ENCODE measurements around the gene SMYD5. TPM values are rescaled to one million over a fixed set of nuclear protein-coding genes. Genes with fewer than 3 reads are reported as not detected.
A peak's percentile ranks its signal among the peaks of the same experiment; 100 is the strongest.

SMYD5 gene
- total RNA-seq, 1 donor from 2014 or later: 12.8 TPM

- H3K4me1 ChIP-seq (ENCODE audit: insufficient read depth, low read length): peaks cover 3% of the 10 kb centered on the region
- H3K9me3 ChIP-seq (ENCODE audit: insufficient read depth, low read depth, low read length): no peaks in the 10 kb centered on the region
- no peaks in the 10 kb centered on the region for H4K20me1 ChIP-seq (ENCODE audit: insufficient read depth, low read length)
- H3K9me3 Mint-ChIP-seq (ENCODE audit: unreplicated experiment): peaks cover 3% of the 10 kb centered on the region
- H3K27me3 ChIP-seq (ENCODE audit: insufficient read depth, low read length): peaks cover 5% of the 10 kb centered on the region
- DNase-seq (ENCODE audit: low read depth) (peak; percentile 67), FAIRE-seq (no peak)
- H3K9ac ChIP-seq (ENCODE audit: low read length): no peak overlapping the region
- no peak overlapping the region for H3K27ac Mint-ChIP-seq (ENCODE audit: unreplicated experiment)
- no peak overlapping the region for H2AFZ ChIP-seq (ENCODE audit: low read depth, low read length)
- TF ChIP-seq EZH2 (IDR thresholded peaks at IDR 0.05; ENCODE audit: insufficient read depth, low read length): no peak
- TF ChIP-seq CTCF (IDR thresholded peaks at IDR 0.05; ENCODE audit: insufficient read depth, low read depth, low read length): peak; percentile 91
- peak overlapping the region; percentile 24 for H3K4me2 ChIP-seq (ENCODE audit: low read length)
- H3K79me2 ChIP-seq (ENCODE audit: insufficient read depth, low read length): peaks cover 28% of the 10 kb centered on the region
- H3K4me1 Mint-ChIP-seq (ENCODE audit: low read depth, unreplicated experiment): peaks cover 8% of the 10 kb centered on the region
- no peaks in the 10 kb centered on the region for H3K36me3 Mint-ChIP-seq (ENCODE audit: low read depth, unreplicated experiment)
- H3K4me3 Mint-ChIP-seq (ENCODE audit: unreplicated experiment): peak overlapping the region; percentile 61
- H3K27me3 Mint-ChIP-seq (ENCODE audit: low read depth, unreplicated experiment): peaks cover 18% of the 10 kb centered on the region
- no peak overlapping the region for H3K4me3 ChIP-seq (ENCODE audit: insufficient read depth, low read depth, low read length)
- no peaks in the 10 kb centered on the region for H3K36me3 ChIP-seq (ENCODE audit: insufficient read depth, low read length)
- no peak overlapping the region for H3K27ac ChIP-seq (ENCODE audit: low read depth, low read length)
Observed at GRCh38 chr2:73212448-73213176, 1.4 kb upstream of the SMYD5 start.

DNA sequence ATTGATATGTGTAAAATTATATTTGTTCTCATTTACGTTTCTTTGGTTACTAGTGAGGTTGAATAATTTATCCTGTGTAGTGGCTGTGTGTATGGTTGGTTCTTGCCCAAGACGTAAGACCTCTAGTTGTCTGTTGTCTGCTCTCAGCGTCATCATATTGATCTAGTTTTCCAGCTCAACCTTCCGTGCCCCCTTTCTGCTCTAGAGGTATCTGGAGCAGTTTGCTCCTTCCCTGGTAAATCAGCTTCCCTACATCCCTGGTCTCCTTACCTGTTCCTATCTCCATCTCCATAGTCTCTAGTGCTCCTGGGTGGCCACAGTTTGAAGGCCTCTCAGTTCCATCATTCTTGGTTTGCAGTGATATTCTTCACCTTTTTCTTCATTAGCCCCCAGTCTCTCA lies 1.2 kb downstream of the SMYD5 start:
- Histone ChIP-seq H3K9ac (ENCODE audit: low read length) (peak overlapping the region; percentile 89), H3K27ac (ENCODE audit: low read depth, low read length) (no peak overlapping the region), H4K20me1 (ENCODE audit: insufficient read depth, low read length) (peaks cover 9% of the 10 kb centered on the region), H3K79me2 (ENCODE audit: insufficient read depth, low read length) (peaks cover 35% of the 10 kb centered on the region), H3K36me3 (ENCODE audit: insufficient read depth, low read length) (no peaks in the 10 kb centered on the region), H2AFZ (ENCODE audit: low read depth, low read length) (no peak overlapping the region), H3K9me3 (ENCODE audit: insufficient read depth, low read depth, low read length) (no peaks in the 10 kb centered on the region), H3K4me3 (ENCODE audit: insufficient read depth, low read depth, low read length) (peak overlapping the region; percentile 77), H3K27me3 (ENCODE audit: insufficient read depth, low read length) (peaks cover 2% of the 10 kb centered on the region), H3K4me2 (ENCODE audit: low read length) (peak overlapping the region; percentile 93), H3K4me1 (ENCODE audit: insufficient read depth, low read length) (peaks cover 3% of the 10 kb centered on the region)
- peaks cover 8% of the 10 kb centered on the region for H3K4me1 Mint-ChIP-seq (ENCODE audit: low read depth, unreplicated experiment)
- H3K4me3 Mint-ChIP-seq (ENCODE audit: unreplicated experiment): peak overlapping the region; percentile 90
- DNase-seq (ENCODE audit: low read depth) (no peak), FAIRE-seq (no peak)
- peaks cover 2% of the 10 kb centered on the region for H3K27me3 Mint-ChIP-seq (ENCODE audit: low read depth, unreplicated experiment)
- no peaks in the 10 kb centered on the region for H3K36me3 Mint-ChIP-seq (ENCODE audit: low read depth, unreplicated experiment)
- peak overlapping the region; percentile 78 for H3K27ac Mint-ChIP-seq (ENCODE audit: unreplicated experiment)
- TF ChIP-seq CTCF (IDR thresholded peaks at IDR 0.05; ENCODE audit: insufficient read depth, low read depth, low read length): no peak
- no peak for TF ChIP-seq EZH2 (IDR thresholded peaks at IDR 0.05; ENCODE audit: insufficient read depth, low read length)
- H3K9me3 Mint-ChIP-seq (ENCODE audit: unreplicated experiment): no peaks in the 10 kb centered on the region

DNA sequence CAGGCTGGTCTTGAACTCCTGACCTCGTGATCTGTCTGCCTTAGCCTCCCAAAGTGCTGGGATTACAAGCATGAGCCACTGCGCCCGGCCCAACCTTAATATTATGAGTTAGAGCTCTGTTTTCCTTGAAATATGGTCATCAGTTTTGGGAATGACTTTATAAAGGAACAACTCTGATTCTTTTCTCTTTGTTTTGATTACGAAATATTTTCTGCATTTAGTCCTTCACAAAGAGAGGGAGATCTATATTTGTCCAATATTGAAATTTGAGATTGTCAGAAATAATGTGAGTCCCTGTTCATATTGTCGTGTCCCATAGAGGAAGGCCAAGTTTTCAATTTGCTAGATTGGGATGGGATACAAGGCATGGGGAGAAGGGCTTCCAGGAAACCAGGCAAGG lies 3.1 kb downstream of the SMYD5 start:
- no peak overlapping the region for H3K27ac ChIP-seq (ENCODE audit: low read depth, low read length)
- H2AFZ ChIP-seq (ENCODE audit: low read depth, low read length): no peak overlapping the region
- H3K36me3 Mint-ChIP-seq (ENCODE audit: low read depth, unreplicated experiment): peaks cover 12% of the 10 kb centered on the region
- H3K27me3 Mint-ChIP-seq (ENCODE audit: low read depth, unreplicated experiment): no peaks in the 10 kb centered on the region
- FAIRE-seq (no peak), DNase-seq (ENCODE audit: low read depth) (no peak)
- H3K27me3 ChIP-seq (ENCODE audit: insufficient read depth, low read length): no peaks in the 10 kb centered on the region
- no peak overlapping the region for H3K4me3 Mint-ChIP-seq (ENCODE audit: unreplicated experiment)
- H3K27ac Mint-ChIP-seq (ENCODE audit: unreplicated experiment): no peak overlapping the region
- no peak overlapping the region for H3K4me2 ChIP-seq (ENCODE audit: low read length)
- H3K4me3 ChIP-seq (ENCODE audit: insufficient read depth, low read depth, low read length): no peak overlapping the region
- TF ChIP-seq CTCF (IDR thresholded peaks at IDR 0.05; ENCODE audit: insufficient read depth, low read depth, low read length) (no peak), EZH2 (IDR thresholded peaks at IDR 0.05; ENCODE audit: insufficient read depth, low read length) (no peak)
- peaks cover 8% of the 10 kb centered on the region for H3K4me1 Mint-ChIP-seq (ENCODE audit: low read depth, unreplicated experiment)
- peaks cover 3% of the 10 kb centered on the region for H3K36me3 ChIP-seq (ENCODE audit: insufficient read depth, low read length)
- H3K9ac ChIP-seq (ENCODE audit: low read length): no peak overlapping the region
- H3K4me1 ChIP-seq (ENCODE audit: insufficient read depth, low read length): peaks cover 3% of the 10 kb centered on the region
- H3K9me3 Mint-ChIP-seq (ENCODE audit: unreplicated experiment): no peaks in the 10 kb centered on the region
- H3K9me3 ChIP-seq (ENCODE audit: insufficient read depth, low read depth, low read length): no peaks in the 10 kb centered on the region
- peaks cover 35% of the 10 kb centered on the region for H3K79me2 ChIP-seq (ENCODE audit: insufficient read depth, low read length)
- peaks cover 9% of the 10 kb centered on the region for H4K20me1 ChIP-seq (ENCODE audit: insufficient read depth, low read length)

Measured in astrocyte (in vitro differentiated cells and primary cell).